Measurements from ENCODE around the gene ZNF287.

The ZNF287 gene

DNA sequence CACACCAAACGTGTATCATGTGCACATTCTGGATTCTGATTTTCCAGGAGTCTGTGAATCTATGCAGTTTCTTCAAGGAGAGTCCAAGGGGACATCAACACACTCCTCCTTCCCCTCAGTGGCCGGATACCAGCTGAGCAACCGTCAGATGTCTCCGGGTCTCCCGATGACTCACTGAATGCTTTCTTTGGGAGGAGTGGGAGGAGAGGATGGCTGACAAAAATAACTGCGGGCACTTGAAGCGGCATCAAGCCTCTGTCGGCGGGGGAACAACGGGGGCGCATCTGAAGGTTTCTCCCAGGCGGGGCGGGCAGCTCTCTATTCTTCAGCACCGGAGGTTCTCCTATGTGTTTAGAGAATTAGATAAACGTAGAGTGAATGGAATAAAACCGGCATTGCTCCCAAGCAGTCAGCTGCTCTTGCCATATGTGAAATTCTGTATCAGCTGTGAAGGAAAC, 52.4 kb downstream of the ZNF287 start:
- peak; percentile 69 for DNase-seq (ENCODE audit: low read depth, low spot score)

DNA sequence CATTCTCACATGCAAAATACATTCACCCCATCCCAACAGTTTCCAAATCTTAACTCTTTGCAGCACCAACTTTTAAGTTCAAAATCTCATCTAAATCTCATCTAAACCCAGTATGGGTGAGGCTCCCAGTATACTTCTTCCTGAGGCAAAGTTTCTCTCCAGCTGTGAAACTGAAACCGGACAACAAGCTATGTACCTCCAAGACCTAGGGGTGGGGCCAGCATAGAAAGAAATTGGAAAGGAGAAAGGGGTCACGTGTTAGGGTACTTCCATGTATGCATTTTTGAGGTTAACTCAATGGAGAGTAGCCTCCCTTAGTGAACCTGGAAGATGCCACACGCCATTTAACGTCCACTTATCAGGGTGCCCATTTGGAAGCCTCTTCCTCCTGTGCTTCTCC, 53.1 kb downstream of the ZNF287 start:
- no peak for DNase-seq (ENCODE audit: low read depth, low spot score)

DNA sequence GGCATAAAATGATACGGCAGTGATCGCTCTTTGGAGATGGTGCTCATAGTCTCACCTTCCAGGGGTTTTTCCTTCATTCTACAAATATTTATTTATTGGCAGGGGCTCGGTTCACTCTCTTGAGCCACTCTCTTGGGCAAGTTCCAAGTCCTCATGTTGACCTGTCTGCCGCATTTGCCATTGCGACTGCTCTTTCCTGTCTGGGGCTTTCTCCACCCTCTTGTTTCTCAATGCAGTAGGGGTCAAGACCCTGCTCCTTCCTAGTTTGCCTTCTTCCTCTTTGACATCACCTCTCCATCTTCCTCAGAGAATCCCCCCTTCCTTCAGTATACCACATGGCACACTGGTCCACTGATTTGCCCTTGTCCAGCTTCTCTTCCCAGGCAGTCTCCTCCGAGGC, 55.1 kb downstream of the ZNF287 start:
- no peak for DNase-seq (ENCODE audit: low read depth, low spot score)

DNA sequence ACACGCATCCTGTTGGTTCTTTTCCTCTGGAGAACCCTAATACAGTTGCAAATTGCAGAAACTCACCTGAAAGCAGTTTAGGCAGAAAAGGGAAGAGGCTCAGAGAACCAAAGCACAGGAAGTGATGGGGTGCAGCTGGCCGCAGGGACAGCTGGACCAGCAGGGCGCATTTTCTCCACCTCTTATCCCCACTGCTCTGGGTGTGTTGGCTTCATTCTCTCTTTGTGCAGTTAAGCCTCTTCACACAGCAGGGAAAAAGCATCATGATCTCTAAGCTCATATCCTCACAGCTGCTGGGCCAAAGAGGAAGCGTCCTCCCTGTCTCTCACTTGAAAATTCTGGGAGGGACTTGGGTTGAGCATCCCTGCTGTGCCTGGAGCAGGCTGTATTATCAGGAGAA, 57.0 kb downstream of the ZNF287 start:
- DNase-seq (ENCODE audit: low read depth, low spot score): no peak

DNA sequence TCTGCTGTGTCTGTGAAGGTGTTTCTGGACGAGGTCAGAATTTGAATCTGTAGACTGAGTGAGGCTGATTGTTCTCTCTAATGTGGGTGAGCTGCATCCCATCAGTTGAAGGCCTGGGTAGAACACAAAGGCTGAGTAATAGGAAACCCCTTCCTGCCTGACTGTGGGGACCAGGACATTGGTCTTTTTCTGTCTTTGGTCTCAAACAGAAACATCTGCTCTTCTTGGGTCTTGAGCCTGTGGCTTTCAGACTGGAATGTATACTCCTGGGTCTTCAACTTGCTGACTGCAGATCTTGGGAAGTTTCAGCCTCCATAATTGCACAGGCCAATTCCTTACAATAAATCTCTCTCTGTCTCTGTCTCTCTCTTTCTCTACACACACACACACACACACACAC, 57.4 kb downstream of the ZNF287 start:
- DNase-seq (ENCODE audit: low read depth, low spot score): no peak

DNA sequence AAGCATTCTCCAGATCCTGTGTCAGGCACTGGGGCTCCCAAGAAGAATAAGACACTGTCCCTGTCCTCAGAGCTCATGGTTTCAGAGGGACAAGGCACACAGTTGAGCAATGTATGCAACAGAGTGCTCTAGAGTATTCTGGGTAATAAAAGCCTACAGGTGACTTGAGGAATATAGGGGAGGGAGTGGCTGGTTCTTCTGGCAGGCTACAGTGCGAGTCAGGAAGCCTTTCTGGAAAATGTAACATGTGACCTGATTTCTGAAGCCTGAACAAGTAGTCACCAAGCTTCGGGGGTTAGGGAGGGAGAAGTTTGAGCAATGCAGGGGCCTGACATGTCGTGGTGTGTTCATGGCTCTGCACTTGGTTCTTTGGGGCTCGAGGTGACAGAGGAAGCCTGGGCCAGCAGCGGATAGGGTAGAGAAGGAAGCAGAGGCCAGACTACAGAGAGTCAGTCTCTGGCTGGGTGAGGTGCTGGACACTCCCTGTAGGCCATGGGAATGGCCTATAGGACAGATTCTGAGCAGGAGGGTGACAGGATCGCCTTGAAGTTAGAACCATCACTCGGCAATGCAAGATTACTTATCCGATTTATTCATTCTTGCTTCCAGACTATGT, 61.0 kb downstream of the ZNF287 start:
- DNase-seq (ENCODE audit: low read depth, low spot score): no peak

DNA sequence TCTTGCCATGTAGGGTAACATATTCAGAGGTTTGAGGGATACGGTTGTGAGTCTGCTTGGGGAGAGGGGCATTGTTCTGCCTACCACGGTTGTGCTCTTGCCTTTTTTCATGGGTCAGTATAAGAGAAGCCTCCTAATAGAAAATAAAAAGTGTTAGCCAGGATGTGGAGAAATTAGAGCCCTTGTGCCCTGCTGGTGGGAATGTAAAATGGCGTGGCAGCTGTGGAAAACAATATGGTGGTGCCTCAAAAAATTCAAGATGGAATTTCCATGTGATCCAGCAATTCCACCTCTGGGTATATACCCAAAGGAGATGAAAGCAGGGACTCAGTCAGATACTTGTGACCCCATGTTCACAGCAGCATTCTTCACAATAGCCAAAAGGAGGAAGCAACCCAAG, 62.8 kb downstream of the ZNF287 start:
- no peak for DNase-seq (ENCODE audit: low read depth, low spot score)

DNA sequence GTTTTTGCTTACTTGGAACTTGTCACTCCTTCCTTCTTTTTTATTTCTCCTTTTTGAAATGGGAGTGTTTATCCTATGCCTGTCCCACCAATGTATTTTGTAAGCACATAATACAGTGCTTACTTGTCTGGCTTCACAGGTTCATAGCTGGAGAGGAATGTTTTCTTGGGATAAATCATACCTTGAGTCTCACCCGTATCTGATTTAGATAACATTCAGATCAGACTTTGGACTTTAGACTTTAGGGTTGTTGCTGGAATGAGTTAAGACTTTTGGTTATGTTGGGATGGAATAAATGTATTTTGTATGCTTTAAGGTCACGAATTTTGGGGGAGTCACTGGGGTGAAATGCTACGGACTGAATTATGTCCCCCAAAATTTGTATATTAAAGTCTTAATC, 64.0 kb downstream of the ZNF287 start:
- no peak for DNase-seq (ENCODE audit: low read depth, low spot score)
